PC-9 (cell line): ENCODE data around the gene NANOGP8. TPM values are rescaled to one million over a fixed set of nuclear protein-coding genes. Genes with fewer than 3 reads are reported as not detected.

ENCODE experiments used
- BruUV-seq: library from RNA; stranded (reverse); fragments of 400-500 nt; replicated peaks from 2 replicates; lab custom pipeline; 2021; lab: Mats Ljungman, UMichigan
- CTCF ChIA-PET: fragments of 300-600 bp; sonication (Branson Sonifier 250); formaldehyde crosslinking; loops from one replicate; lab custom pipeline; 2022; ENCODE audit warnings: antibody characterized with exemption; lab: Charles Lee
- POLR2A ChIA-PET: fragments of 300-600 bp; sonication (Branson Sonifier 250); formaldehyde crosslinking; loops from one replicate; lab custom pipeline; 2022; ENCODE audit warnings: antibody characterized with exemption; ENCODE audit not compliant: unreplicated experiment; lab: Charles Lee
- DNase-seq, 2 experiments: peaks; one replicate each; pipeline versions ENCODE4 v3.0.0 to v3.0.0-alpha.2; 2015 to 2022; ENCODE audit warnings: mixed read lengths in 1 of 2
- H2AFZ ChIP-seq: fragments of 200-600 bp; sonication (generic); 2 replicates; pipeline ENCODE4 v1.8.1; 2017; ENCODE audit warnings: antibody characterized with exemption
- H3F3A ChIP-seq: fragments of 200-600 bp; sonication (generic); 2 replicates; pipeline ENCODE4 v1.8.1; 2017; ENCODE audit warnings: antibody characterized with exemption, mild to moderate bottlenecking, low read depth; ENCODE audit not compliant: insufficient read depth
- H3K27ac ChIP-seq: fragments of 200-600 bp; sonication (generic); 2 replicates; pipeline ENCODE4 v1.6.1; 2016; ENCODE audit warnings: mixed run types
- H3K27me3 ChIP-seq: fragments of 200-600 bp; sonication (generic); 2 replicates; pipeline ENCODE4 v1.6.1; 2016; ENCODE audit warnings: low read depth, mixed run types; ENCODE audit not compliant: insufficient read depth
- H3K36me3 ChIP-seq: fragments of 200-600 bp; sonication (generic); 2 replicates; pipeline ENCODE4 v1.6.1; 2016; ENCODE audit warnings: low read depth, mixed run types
- H3K4me1 ChIP-seq: fragments of 200-600 bp; sonication (generic); replicated peaks from 2 replicates; pipeline ENCODE4 v1.6.1; 2016; ENCODE audit warnings: mixed run types; ENCODE audit not compliant: insufficient read depth
- H3K4me2 ChIP-seq: fragments of 200-600 bp; sonication (generic); 2 replicates; pipeline ENCODE4 v1.6.1; 2017; ENCODE audit warnings: mixed run types
- H3K4me3 ChIP-seq: fragments of 200-600 bp; sonication (generic); 2 replicates; pipeline ENCODE4 v1.6.1; 2016; ENCODE audit warnings: mixed run types
- H3K79me2 ChIP-seq: fragments of 200-600 bp; sonication (generic); 2 replicates; pipeline ENCODE4 v1.6.1; 2017; ENCODE audit warnings: low read depth, mixed run types
- H3K9me2 ChIP-seq: fragments of 200-600 bp; sonication (generic); 2 replicates; pipeline ENCODE4 v1.8.1; 2017; ENCODE audit warnings: mild to moderate bottlenecking; ENCODE audit not compliant: insufficient read depth
- H3K9me3 ChIP-seq: fragments of 200-600 bp; sonication (generic); 2 replicates; pipeline ENCODE4 v1.8.1; 2016; ENCODE audit warnings: low read depth; ENCODE audit not compliant: insufficient read depth
- H4K20me1 ChIP-seq: fragments of 200-600 bp; sonication (generic); 2 replicates; pipeline ENCODE4 v1.8.1; 2017; ENCODE audit not compliant: insufficient read depth
- EZH2 ChIP-seq: fragments of 200-600 bp; sonication (generic); IDR thresholded peaks from 2 replicates; pipeline ENCODE4 v1.8.0; 2017; ENCODE audit warnings: antibody characterized with exemption, low read depth
- intact Hi-C: fragments of 100-400 bp; cut with micrococcal nuclease; formaldehyde crosslinking; loops from one replicate; pipeline ENCODE4 v1.10.0; 2022; ENCODE audit not compliant: unreplicated experiment
- total RNA-seq: library from RNA; stranded (reverse); gene quantifications from 2 replicates; pipeline ENCODE4 v1.2.3, GENCODE V29; 2021
- TF ChIP-seq, protein P1 (sequence below): fragments of 200-600 bp; sonication (generic); conservative IDR thresholded peaks from 2 replicates; pipeline ENCODE4 v1.6.1; 2017; ENCODE audit warnings: mixed run types, antibody characterized with exemption, mild to moderate bottlenecking, moderate library complexity

The NANOGP8 gene
- total RNA-seq, 1 experiment from 2014 or later: not detected

DNA sequence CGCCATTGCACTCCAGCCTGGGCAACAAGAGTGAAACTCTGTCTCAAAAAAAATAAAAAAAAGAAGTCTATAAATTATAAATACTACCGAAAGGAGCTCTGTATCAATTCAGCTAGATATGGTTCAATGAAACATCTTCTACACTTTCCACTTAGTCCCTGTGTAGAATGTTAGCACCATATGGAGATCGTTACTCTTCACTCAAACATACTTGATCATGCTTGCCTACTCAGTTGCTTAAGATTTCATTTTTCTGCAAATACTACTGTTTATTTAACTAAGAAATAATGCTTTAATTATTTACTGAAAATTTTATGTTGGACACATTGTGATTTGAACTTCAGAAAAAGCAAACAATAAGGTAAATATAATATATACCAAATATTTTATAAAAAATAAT is 17.1 kb upstream of the NANOGP8 start:
- H2AFZ ChIP-seq: no peak overlapping the region
- no peaks in the 10 kb centered on the region for H3K9me2 ChIP-seq
- H3K9me3 ChIP-seq: no peaks in the 10 kb centered on the region
- H3K79me2 ChIP-seq: no peaks in the 10 kb centered on the region
- BruUV-seq: no TSS peak
- POLR2A ChIA-PET: interaction anchor here (0.6 kb wide), 1 partner anchor 70 kb away, joined by 5 read pairs; no protein-coding TSS in a partner anchor
- no peak overlapping the region for H3K4me3 ChIP-seq
- no peaks in the 10 kb centered on the region for H4K20me1 ChIP-seq
- H3K4me2 ChIP-seq: no peak overlapping the region
- DNase-seq: no peak
- H3K27ac ChIP-seq: no peak overlapping the region
- no peaks in the 10 kb centered on the region for H3K27me3 ChIP-seq
- H3K36me3 ChIP-seq: no peaks in the 10 kb centered on the region
- H3F3A ChIP-seq: no peaks in the 10 kb centered on the region
- CTCF ChIA-PET: no interaction called here
- intact Hi-C loops: no loop called here
- no peaks in the 10 kb centered on the region for H3K4me1 ChIP-seq
- TF ChIP-seq EZH2: no peak
- TF ChIP-seq, protein P1, sequence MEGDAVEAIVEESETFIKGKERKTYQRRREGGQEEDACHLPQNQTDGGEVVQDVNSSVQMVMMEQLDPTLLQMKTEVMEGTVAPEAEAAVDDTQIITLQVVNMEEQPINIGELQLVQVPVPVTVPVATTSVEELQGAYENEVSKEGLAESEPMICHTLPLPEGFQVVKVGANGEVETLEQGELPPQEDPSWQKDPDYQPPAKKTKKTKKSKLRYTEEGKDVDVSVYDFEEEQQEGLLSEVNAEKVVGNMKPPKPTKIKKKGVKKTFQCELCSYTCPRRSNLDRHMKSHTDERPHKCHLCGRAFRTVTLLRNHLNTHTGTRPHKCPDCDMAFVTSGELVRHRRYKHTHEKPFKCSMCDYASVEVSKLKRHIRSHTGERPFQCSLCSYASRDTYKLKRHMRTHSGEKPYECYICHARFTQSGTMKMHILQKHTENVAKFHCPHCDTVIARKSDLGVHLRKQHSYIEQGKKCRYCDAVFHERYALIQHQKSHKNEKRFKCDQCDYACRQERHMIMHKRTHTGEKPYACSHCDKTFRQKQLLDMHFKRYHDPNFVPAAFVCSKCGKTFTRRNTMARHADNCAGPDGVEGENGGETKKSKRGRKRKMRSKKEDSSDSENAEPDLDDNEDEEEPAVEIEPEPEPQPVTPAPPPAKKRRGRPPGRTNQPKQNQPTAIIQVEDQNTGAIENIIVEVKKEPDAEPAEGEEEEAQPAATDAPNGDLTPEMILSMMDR: no peak

DNA sequence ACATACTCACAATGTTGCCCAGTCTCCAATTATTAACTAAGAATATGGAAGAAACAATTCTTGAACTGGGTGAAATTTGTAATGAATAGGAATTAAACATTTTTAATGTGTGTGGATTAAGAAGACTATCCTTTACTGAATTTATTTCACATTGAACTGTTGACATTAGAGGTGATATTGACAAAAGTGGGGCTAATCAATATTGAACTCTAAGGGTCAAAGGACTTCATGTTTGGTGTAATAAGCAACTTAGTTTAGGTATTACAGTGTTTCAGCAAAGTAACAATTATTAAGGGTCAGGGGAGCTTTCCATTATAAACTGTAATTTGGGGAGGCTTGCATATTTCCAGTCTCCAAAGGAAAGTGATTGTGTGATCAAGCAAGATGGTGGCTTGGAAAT is 16.2 kb upstream of the NANOGP8 start:
- Histone ChIP-seq H3K4me1 (no peaks in the 10 kb centered on the region), H3K79me2 (no peaks in the 10 kb centered on the region), H2AFZ (no peak overlapping the region), H3F3A (no peaks in the 10 kb centered on the region), H3K4me3 (no peak overlapping the region), H3K9me2 (no peaks in the 10 kb centered on the region), H3K9me3 (no peaks in the 10 kb centered on the region), H3K4me2 (no peak overlapping the region), H3K27ac (no peak overlapping the region), H3K36me3 (no peaks in the 10 kb centered on the region), H4K20me1 (no peaks in the 10 kb centered on the region), H3K27me3 (no peaks in the 10 kb centered on the region)
- no peak for DNase-seq
- intact Hi-C loops: no loop called here
- POLR2A ChIA-PET: no interaction called here
- CTCF ChIA-PET: no interaction called here
- BruUV-seq: no TSS peak
- no peak for TF ChIP-seq EZH2
- TF ChIP-seq, protein P1: no peak

DNA sequence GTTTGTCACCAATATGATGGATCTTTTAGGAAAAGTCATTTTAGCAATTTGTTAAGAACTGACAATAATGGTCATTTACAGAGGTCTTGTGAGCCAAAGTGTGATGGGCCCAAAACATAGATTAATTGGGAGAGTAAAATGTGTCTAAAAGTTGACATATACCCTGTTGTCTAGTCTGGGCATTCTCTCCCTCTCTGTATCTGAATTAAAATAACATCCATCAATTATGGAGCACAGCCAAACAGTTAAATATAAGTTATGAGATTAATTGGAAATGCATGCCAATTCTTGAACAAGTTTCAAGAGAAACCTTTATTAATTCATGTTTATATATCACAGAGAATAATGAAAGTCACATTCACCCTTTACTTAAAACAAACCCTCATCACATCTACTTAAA is 13.6 kb upstream of the NANOGP8 start:
- Histone ChIP-seq H3K27ac (no peak overlapping the region), H3K4me3 (no peak overlapping the region), H3K36me3 (no peaks in the 10 kb centered on the region), H2AFZ (no peak overlapping the region), H3K4me2 (no peak overlapping the region), H3K79me2 (no peaks in the 10 kb centered on the region), H3F3A (no peaks in the 10 kb centered on the region), H3K4me1 (no peaks in the 10 kb centered on the region), H4K20me1 (no peaks in the 10 kb centered on the region), H3K9me2 (no peaks in the 10 kb centered on the region), H3K27me3 (no peaks in the 10 kb centered on the region), H3K9me3 (no peaks in the 10 kb centered on the region)
- intact Hi-C loops: no loop called here
- TF ChIP-seq, protein P1: no peak
- no peak for TF ChIP-seq EZH2
- POLR2A ChIA-PET: no interaction called here
- no TSS peak for BruUV-seq
- no peak for DNase-seq
- CTCF ChIA-PET: no interaction called here
